HCEC 1CT (cell line): ENCODE data around the gene ERCC4.
A peak's percentile ranks its signal among the peaks of the same experiment; 100 is the strongest.

Experiments
- DNase-seq: peaks from one replicate; pipeline ENCODE4 v3.0.0-alpha.2; 2017

ERCC4 gene

GRCh38 chr16:13911871-13912270, 8.1 kb upstream of the ERCC4 start:
- no peak for DNase-seq

GRCh38 chr16:13912891-13913290, 7.1 kb upstream of the ERCC4 start:
- no peak for DNase-seq

- no peak for DNase-seq
Measured at GRCh38 chr16:13913374-13914292, 6.3 kb upstream of the ERCC4 start.

- DNase-seq, result no peak
Measured at GRCh38 chr16:13915033-13915635, 4.8 kb upstream of the ERCC4 start.

- DNase-seq, result peak; percentile 64
Measured at GRCh38 chr16:13919330-13919682, 648 bp upstream of the ERCC4 start.

- DNase-seq, result no peak
Measured at GRCh38 chr16:13920510-13920818, 510 bp downstream of the ERCC4 start.

- DNase-seq, result no peak
Measured at GRCh38 chr16:13921328-13921727, 1.4 kb downstream of the ERCC4 start.

GRCh38 chr16:13923703-13924298, 3.8 kb downstream of the ERCC4 start:
- DNase-seq, result peak; percentile 64

- DNase-seq, result no peak
Measured at GRCh38 chr16:13926464-13926863, 6.5 kb downstream of the ERCC4 start.

- DNase-seq, result no peak
Measured at GRCh38 chr16:13926891-13927290, 6.9 kb downstream of the ERCC4 start.

- DNase-seq, result no peak
Measured at GRCh38 chr16:13928646-13929045, 8.7 kb downstream of the ERCC4 start.

GRCh38 chr16:13931845-13932244, 11.9 kb downstream of the ERCC4 start:
- DNase-seq, result no peak

GRCh38 chr16:13935408-13935807, 15.5 kb downstream of the ERCC4 start:
- no peak for DNase-seq

GRCh38 chr16:13936155-13936554, 16.2 kb downstream of the ERCC4 start:
- DNase-seq, result no peak

- peak; percentile 70 for DNase-seq
Measured at GRCh38 chr16:13936596-13937081, 16.7 kb downstream of the ERCC4 start.

- no peak for DNase-seq
Measured at GRCh38 chr16:13937411-13937810, 17.5 kb downstream of the ERCC4 start.

GRCh38 chr16:13938480-13938879, 18.5 kb downstream of the ERCC4 start:
- DNase-seq, result no peak

GRCh38 chr16:13939821-13940220, 19.9 kb downstream of the ERCC4 start:
- peak; percentile 22 for DNase-seq

GRCh38 chr16:13940397-13940933, 20.5 kb downstream of the ERCC4 start:
- no peak for DNase-seq

GRCh38 chr16:13944816-13945215, 24.9 kb downstream of the ERCC4 start:
- peak; percentile 42 for DNase-seq

GRCh38 chr16:13945744-13946485, 26.0 kb downstream of the ERCC4 start:
- no peak for DNase-seq

GRCh38 chr16:13948086-13948485, 28.1 kb downstream of the ERCC4 start:
- no peak for DNase-seq
